ENCODE measurements around the gene ZNF428.

Gene ZNF428

GRCh38 chr19:43662487-43662886 lies 43.1 kb upstream of the ZNF428 start:
- DNase-seq: no peak
- Histone ChIP-seq H3K36me3 (no peaks in the 10 kb centered on the region), H3K4me1 (no peaks in the 10 kb centered on the region), H3K27me3 (no peaks in the 10 kb centered on the region), H3K4me3 (ENCODE audit: low read depth, low read length) (no peak overlapping the region), H3K9me3 (no peaks in the 10 kb centered on the region)
- TF ChIP-seq CTCF (IDR thresholded peaks at IDR 0.05; ENCODE audit: low read depth, low read length): peak; percentile 40

GRCh38 chr19:43660971-43661360 lies 41.5 kb upstream of the ZNF428 start:
- no peak for DNase-seq
- H3K9me3 ChIP-seq: no peaks in the 10 kb centered on the region
- H3K4me1 ChIP-seq: no peaks in the 10 kb centered on the region
- H3K4me3 ChIP-seq (ENCODE audit: low read depth, low read length): no peak overlapping the region
- no peak for TF ChIP-seq CTCF (IDR thresholded peaks at IDR 0.05; ENCODE audit: low read depth, low read length)
- H3K36me3 ChIP-seq: no peaks in the 10 kb centered on the region
- H3K27me3 ChIP-seq: no peaks in the 10 kb centered on the region

- H3K36me3 ChIP-seq: no peaks in the 10 kb centered on the region
- DNase-seq: no peak
- no peak for TF ChIP-seq CTCF (IDR thresholded peaks at IDR 0.05; ENCODE audit: low read depth, low read length)
- no peak overlapping the region for H3K4me3 ChIP-seq (ENCODE audit: low read depth, low read length)
- no peaks in the 10 kb centered on the region for H3K9me3 ChIP-seq
- H3K27me3 ChIP-seq: no peaks in the 10 kb centered on the region
- no peaks in the 10 kb centered on the region for H3K4me1 ChIP-seq
Measured at GRCh38 chr19:43660301-43660970, 41.0 kb upstream of the ZNF428 start.

- Histone ChIP-seq H3K27me3 (no peaks in the 10 kb centered on the region), H3K36me3 (no peaks in the 10 kb centered on the region), H3K9me3 (no peaks in the 10 kb centered on the region), H3K4me3 (ENCODE audit: low read depth, low read length) (no peak overlapping the region), H3K4me1 (no peaks in the 10 kb centered on the region)
- DNase-seq: no peak
- TF ChIP-seq CTCF (IDR thresholded peaks at IDR 0.05; ENCODE audit: low read depth, low read length): no peak
Measured at GRCh38 chr19:43658494-43658893, 39.1 kb upstream of the ZNF428 start.

GRCh38 chr19:43658001-43658400 lies 38.6 kb upstream of the ZNF428 start:
- Histone ChIP-seq H3K4me1 (no peaks in the 10 kb centered on the region), H3K9me3 (no peaks in the 10 kb centered on the region), H3K36me3 (no peaks in the 10 kb centered on the region), H3K4me3 (ENCODE audit: low read depth, low read length) (no peak overlapping the region), H3K27me3 (no peaks in the 10 kb centered on the region)
- no peak for TF ChIP-seq CTCF (IDR thresholded peaks at IDR 0.05; ENCODE audit: low read depth, low read length)
- no peak for DNase-seq

GRCh38 chr19:43656436-43656835 lies 37.0 kb upstream of the ZNF428 start:
- Histone ChIP-seq H3K27me3 (no peaks in the 10 kb centered on the region), H3K36me3 (no peaks in the 10 kb centered on the region), H3K4me1 (no peaks in the 10 kb centered on the region), H3K9me3 (no peaks in the 10 kb centered on the region), H3K4me3 (ENCODE audit: low read depth, low read length) (no peak overlapping the region)
- no peak for DNase-seq
- TF ChIP-seq CTCF (IDR thresholded peaks at IDR 0.05; ENCODE audit: low read depth, low read length): no peak
